Epithelial cell of proximal tubule (primary cell): ENCODE data around the gene MARCHF7. TPM values are rescaled to one million over a fixed set of nuclear protein-coding genes. Genes with fewer than 3 reads are reported as not detected.

Experiments used
- DNase-seq: peaks from one replicate; pipeline ENCODE4 v3.0.0-alpha.2; 2011; ENCODE audit warnings: low read depth
- H3K4me3 ChIP-seq: 2 replicates; pipeline ENCODE4 v1.5.1; 2011; ENCODE audit warnings: low read depth, mild to moderate bottlenecking, low read length
- CTCF ChIP-seq: conservative IDR thresholded peaks from 2 replicates; pipeline ENCODE4 v1.5.1; 2012; ENCODE audit warnings: low read depth, mild to moderate bottlenecking, low read length
- total RNA-seq: library from RNA; depleted of rRNA; stranded (reverse); fragments of >200 nt; gene quantifications from 2 replicates; pipeline ENCODE4 v1.2.3, GENCODE V29; 2015

Gene MARCHF7
- total RNA-seq, 1 donor from 2014 or later, result 45.0 TPM

DNA sequence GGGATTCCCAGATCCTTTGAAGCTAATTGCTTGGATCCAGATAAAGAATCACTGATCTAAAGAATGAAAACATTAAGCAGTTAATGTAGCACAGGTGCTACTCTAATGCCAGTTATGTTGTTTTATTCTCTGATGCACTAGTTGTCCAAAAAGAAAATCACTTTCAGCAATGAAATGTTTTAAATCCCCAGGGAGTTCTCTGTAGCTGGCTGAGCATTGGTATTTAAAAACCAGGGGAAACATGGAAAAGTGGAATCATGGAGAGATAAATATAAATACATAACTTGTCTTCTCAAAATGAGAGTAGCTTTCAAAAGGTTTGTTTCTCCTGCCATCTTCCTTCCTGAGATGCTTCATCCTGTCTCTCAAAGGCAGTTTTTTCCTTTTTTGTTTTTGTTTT is 48.0 kb downstream of the MARCHF7 start:
- TF ChIP-seq CTCF, result no peak
- no peak for DNase-seq
- H3K4me3 ChIP-seq, result no peak overlapping the region

DNA sequence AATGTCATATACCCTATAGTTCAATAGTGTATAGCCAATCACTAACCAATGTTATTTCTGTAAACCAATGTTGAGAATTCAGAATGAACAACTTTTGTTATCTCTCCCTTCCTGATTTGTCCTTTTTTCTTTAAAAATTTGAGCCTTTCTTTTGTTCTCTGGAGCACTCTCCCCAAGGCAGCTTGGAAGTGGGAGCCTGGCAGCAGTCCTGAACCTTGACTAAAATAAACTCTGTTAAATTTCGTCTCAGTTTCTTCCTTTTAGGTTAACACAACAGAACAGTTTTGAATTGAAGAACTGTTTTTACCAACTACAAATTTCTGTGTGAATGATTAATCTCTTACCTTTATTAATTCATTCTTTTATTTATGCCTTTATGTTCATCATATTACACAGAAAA is 49.8 kb downstream of the MARCHF7 start:
- no peak for DNase-seq
- H3K4me3 ChIP-seq, result no peak overlapping the region
- no peak for TF ChIP-seq CTCF

Other genes starting within 250 kb of the MARCHF7 start
- 13.0 and 34.1 TPM in 2 replicates for gene BAZ2B, start 96.0 kb upstream of the MARCHF7 start, total RNA-seq
- gene CD302, start 85.7 kb downstream of the MARCHF7 start, total RNA-seq, result 1.7 and 2.0 TPM in 2 replicates
- 3.2 and 6.4 TPM in 2 replicates for gene LY75, start 192.2 kb downstream of the MARCHF7 start, total RNA-seq